Coronary artery (tissue), 2 donors: ENCODE data around the gene KCNQ2.

ENCODE experiments used
- DNase-seq: peaks from one replicate; pipeline ENCODE4 v3.0.0-alpha.2; 2017; ENCODE audit warnings: low spot score
- H3K27ac ChIP-seq, 2 donors: fragments of 200-600 bp; sonication (generic); one replicate each; pipeline ENCODE4 v1.5.1; 2016 to 2019
- H3K4me3 ChIP-seq: fragments of 200-600 bp; sonication (generic); 2 replicates; pipeline ENCODE4 v1.5.1; 2016; ENCODE audit warnings: mild to moderate bottlenecking, moderate library complexity
- TF ChIP-seq, protein P1 (sequence below): fragments of 200-600 bp; sonication (generic); IDR thresholded peaks from one replicate; pipeline ENCODE4 v1.5.1; 2019; ENCODE audit warnings: antibody characterized with exemption

Gene KCNQ2

DNA sequence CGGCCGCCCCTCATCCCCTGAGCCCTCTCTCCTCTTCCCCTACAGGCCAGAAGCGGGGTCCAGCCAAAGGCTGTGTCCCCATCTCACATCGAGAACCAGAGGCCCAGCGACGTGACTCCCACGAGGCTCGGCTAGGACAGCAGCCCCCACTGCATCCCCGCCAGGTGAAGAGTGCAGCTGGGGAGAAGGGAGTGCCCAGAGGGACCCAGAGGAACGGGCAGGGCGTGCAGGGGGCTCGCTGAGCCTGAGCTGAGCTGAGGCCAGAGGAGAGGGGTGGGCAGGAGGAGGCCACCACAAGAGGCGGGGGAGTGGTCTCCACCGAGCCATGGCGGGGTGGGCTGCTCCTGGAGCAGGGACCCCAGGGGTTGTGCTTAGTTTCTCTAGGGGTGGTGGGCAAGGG is 32.6 kb downstream of the KCNQ2 start:
- no peak overlapping the region for H3K4me3 ChIP-seq
- TF ChIP-seq, protein P1, sequence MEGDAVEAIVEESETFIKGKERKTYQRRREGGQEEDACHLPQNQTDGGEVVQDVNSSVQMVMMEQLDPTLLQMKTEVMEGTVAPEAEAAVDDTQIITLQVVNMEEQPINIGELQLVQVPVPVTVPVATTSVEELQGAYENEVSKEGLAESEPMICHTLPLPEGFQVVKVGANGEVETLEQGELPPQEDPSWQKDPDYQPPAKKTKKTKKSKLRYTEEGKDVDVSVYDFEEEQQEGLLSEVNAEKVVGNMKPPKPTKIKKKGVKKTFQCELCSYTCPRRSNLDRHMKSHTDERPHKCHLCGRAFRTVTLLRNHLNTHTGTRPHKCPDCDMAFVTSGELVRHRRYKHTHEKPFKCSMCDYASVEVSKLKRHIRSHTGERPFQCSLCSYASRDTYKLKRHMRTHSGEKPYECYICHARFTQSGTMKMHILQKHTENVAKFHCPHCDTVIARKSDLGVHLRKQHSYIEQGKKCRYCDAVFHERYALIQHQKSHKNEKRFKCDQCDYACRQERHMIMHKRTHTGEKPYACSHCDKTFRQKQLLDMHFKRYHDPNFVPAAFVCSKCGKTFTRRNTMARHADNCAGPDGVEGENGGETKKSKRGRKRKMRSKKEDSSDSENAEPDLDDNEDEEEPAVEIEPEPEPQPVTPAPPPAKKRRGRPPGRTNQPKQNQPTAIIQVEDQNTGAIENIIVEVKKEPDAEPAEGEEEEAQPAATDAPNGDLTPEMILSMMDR = no peak
- no peak for DNase-seq
- H3K27ac ChIP-seq = no peak overlapping the region

DNA sequence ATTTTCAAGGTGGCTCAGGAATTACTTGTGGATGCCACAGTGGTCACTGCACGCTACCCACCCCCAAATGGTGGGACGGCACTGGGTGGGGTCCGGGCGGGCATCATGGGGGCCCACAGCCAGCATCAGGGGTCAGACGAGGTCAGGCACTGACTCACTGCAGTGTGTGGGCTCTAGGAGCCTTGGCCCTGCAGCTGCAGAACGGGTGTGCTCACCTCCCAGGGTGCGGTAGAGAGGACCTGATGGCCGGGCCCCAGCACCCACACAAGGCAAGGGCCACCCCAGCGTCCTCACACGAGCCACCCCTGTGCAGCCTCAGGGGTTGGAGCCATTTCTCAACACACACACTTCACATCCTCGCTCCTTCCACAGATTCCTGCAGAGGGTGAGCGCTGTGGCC is 34.3 kb downstream of the KCNQ2 start:
- Histone ChIP-seq H3K27ac (no peak overlapping the region), H3K4me3 (no peak overlapping the region)
- no peak for DNase-seq
- TF ChIP-seq, protein P1 = no peak

DNA sequence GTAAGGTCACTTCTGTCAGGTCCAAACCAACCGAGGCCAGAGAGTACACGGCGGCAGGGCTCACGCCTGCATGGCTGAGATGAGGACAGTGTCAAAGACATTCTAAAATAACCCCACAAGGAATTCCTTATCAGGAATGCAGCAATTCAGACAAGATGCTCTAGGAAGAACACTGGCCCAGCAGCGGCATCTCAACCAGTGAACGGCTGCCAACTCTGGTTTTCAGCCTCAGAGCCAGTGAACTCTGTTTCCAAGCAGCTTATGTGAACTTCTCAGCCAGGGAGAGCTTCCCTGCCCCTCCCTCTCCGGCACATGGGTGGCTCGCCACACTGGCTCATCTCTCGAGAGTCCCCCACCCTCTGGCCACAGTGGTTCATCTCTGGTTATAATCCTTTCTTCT is 36.9 kb downstream of the KCNQ2 start:
- Histone ChIP-seq H3K27ac (no peak overlapping the region), H3K4me3 (no peak overlapping the region)
- TF ChIP-seq, protein P1 = no peak
- DNase-seq = no peak

DNA sequence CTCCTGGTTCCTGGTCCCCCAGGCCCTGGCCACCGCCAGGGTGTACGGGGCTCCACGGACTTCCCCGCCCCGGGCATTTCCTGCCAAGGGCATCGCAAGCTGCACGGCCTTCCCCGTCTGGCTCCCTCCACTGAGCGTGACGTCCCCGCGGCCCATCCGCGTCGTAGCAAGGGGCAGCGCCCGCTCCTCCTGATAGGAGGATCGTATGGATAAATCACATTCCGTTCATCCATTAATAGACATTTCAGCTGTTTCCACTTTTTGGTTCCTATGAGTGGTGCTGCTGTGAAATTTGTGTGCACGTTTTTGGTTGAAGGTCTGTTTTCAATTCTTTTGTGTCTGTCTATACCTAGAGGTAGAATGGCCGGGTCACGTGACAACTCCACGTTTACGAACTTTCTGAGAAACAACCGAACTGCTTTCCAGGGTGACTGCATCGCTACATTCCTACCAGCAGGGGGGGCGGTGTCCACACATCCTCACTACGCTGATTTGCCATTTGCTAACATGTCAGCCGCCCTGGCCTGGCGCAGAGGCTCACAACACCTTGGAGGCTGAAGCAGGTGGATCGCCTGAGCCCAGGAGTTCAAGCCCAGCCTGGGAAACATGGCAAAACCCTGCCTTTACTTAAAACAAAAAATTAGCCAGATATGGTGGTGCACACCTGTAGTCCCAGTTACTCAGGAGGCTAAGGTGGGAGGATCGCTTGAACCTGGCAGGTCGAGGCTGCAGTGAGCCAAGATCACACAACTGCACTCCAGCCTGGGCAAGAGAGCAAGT is 37.7 kb downstream of the KCNQ2 start:
- Histone ChIP-seq H3K4me3 (no peak overlapping the region), H3K27ac (no peak overlapping the region)
- DNase-seq = no peak
- TF ChIP-seq, protein P1 = peak; percentile 64

DNA sequence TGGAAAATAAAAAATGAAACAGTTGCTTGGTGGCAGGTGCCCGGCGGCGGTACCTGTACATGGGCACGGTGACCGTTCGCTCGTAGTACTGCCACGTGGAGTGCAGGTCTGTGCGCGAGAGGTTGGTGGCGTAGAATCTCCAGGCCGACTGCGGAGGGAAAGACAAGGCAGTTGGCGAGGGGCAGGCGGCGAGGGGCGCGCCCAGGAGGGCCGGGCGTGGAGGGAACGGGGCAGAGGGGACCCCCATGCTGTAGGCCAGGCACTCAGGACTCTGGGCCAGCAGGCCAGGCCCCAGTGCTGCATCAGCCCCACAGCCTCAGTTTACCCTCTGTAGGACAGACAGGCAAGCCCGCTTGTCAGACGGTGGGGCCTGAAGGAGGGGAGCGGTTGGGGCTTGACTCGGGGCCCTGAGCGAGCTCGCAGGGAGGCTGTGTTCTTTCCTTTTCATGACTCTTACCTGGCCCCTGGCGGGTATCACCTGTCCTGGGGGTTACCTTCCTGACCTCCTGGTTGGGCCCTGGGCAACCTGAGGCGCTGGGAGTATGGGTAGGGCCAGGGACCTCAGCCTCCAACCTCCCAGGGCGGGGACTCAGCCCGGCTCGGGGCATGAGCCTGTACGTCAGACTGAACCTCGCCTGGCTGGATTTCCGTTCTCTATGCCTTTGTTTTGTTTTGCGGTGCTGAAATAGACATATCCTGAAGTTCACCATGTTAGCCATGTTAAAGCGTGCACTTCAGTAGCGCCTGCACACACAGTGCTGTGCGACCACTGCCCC is 38.5 kb downstream of the KCNQ2 start:
- TF ChIP-seq, protein P1 = no peak

DNA sequence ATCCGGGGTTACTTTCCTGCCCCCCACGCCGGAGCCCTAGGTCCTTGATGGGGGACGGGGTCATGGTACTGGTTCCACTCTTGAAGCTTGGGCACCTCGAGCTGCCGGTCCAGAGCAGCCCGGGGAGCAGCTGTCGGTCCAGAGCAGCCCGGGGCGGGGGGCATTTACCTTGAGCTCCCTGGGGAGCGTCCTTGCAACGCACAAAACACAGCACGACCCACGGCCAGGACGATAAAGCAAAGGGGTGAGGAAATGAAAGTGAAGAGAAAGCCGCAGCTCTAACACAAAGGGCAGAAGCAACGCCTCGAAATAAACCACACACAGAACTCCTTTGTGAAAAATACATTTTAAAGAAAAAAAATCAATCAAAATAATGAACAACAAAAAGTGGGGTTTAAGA is 39.1 kb downstream of the KCNQ2 start:
- TF ChIP-seq, protein P1 = no peak
- Histone ChIP-seq H3K4me3 (no peak overlapping the region), H3K27ac (no peak overlapping the region)
- DNase-seq = no peak

More for the DNA sequence above, 38.5 kb downstream of the KCNQ2 start:
- DNase-seq = no peak
- Histone ChIP-seq H3K27ac (no peak overlapping the region), H3K4me3 (no peak overlapping the region)
